ENCODE results near the gene CRAMP1. TPM values are rescaled to one million over a fixed set of nuclear protein-coding genes. Genes with fewer than 3 reads are reported as not detected.

CRAMP1 gene
- total and polyA plus RNA-seq, 12 donors = 4.3 to 19.0 (median 9.9) TPM

DNA sequence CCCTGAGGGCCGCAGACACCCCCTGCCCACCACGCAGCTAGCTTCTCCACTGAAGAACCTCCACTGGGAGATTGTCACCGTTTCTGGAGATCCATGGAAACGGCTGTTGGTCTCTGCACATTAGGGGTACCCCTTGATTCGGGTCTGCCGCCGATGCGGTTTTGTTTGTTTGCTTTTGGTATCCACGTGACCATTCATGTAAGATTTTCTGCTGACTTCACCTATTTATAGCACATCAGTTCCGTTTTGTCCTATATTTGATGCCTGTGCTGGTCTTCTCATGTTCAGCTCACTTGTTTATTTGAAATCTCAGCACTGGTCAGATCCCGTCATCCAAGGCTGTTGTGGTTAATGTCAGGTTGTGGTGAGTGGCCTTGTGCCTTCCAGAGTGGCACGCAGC lies 21.1 kb downstream of the CRAMP1 start:
- TF ChIP-seq POLR2A (IDR thresholded peaks at IDR 0.05) = no peak
- TF ChIP-seq, protein P1, sequence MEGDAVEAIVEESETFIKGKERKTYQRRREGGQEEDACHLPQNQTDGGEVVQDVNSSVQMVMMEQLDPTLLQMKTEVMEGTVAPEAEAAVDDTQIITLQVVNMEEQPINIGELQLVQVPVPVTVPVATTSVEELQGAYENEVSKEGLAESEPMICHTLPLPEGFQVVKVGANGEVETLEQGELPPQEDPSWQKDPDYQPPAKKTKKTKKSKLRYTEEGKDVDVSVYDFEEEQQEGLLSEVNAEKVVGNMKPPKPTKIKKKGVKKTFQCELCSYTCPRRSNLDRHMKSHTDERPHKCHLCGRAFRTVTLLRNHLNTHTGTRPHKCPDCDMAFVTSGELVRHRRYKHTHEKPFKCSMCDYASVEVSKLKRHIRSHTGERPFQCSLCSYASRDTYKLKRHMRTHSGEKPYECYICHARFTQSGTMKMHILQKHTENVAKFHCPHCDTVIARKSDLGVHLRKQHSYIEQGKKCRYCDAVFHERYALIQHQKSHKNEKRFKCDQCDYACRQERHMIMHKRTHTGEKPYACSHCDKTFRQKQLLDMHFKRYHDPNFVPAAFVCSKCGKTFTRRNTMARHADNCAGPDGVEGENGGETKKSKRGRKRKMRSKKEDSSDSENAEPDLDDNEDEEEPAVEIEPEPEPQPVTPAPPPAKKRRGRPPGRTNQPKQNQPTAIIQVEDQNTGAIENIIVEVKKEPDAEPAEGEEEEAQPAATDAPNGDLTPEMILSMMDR (IDR thresholded peaks at IDR 0.05) = no peak
- WGBS, 4 donors = 87 to 88% (median 87%) methylated on average over 12 of the region's 12 CpGs
- H3K27me3 ChIP-seq = no peaks in the 10 kb centered on the region
- no peak overlapping the region for H3K4me3 ChIP-seq
- no peak overlapping the region for H3K27ac ChIP-seq
- no peaks in the 10 kb centered on the region for H3K4me1 ChIP-seq (replicated peaks in 1 of 2)
- H3K36me3 ChIP-seq (replicated peaks in 1 of 2) = peaks cover 0 to 70% of the 10 kb centered on the region in 2 donors
- intact Hi-C loops (cut with DNase I) = no loop called here
- DNase-seq = no peak
- no peaks in the 10 kb centered on the region for H3K9me3 ChIP-seq (replicated peaks in 1 of 3)

DNA sequence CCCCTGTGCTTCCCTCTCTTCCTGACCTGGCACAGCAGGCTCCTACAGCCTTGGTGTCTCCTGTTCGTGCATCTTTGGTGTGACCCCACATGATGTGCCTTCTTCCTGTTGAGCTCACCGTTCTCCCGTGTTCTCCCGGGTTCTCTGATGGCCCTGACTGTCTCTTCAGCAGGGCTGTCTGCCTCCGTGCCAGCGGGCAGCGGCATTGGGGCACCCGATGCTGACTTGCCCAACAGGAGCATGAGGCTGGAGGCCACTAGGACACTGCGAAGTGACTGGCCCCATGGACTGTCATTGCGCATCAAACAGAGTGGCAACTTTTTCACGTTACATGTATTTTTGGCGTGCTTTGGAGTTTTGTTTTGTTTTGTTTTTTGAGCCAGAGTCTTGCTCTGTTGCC lies 22.4 kb downstream of the CRAMP1 start:
- TF ChIP-seq POLR2A (IDR thresholded peaks at IDR 0.05) = no peak
- TF ChIP-seq, protein P1 (IDR thresholded peaks at IDR 0.05) = no peak
- 95 to 97% (median 96%) methylated on average over 11 to 12 of the region's 12 CpGs for WGBS, 4 donors
- intact Hi-C loops (cut with DNase I) = no loop called here
- Histone ChIP-seq H3K4me3 (no peak overlapping the region), H3K9me3 (replicated peaks in 1 of 3) (no peaks in the 10 kb centered on the region), H3K36me3 (replicated peaks in 1 of 2) (peaks cover 0 to 79% of the 10 kb centered on the region in 2 donors), H3K4me1 (replicated peaks in 1 of 2) (no peaks in the 10 kb centered on the region), H3K27ac (no peak overlapping the region), H3K27me3 (no peaks in the 10 kb centered on the region)
- DNase-seq = no peak

DNA sequence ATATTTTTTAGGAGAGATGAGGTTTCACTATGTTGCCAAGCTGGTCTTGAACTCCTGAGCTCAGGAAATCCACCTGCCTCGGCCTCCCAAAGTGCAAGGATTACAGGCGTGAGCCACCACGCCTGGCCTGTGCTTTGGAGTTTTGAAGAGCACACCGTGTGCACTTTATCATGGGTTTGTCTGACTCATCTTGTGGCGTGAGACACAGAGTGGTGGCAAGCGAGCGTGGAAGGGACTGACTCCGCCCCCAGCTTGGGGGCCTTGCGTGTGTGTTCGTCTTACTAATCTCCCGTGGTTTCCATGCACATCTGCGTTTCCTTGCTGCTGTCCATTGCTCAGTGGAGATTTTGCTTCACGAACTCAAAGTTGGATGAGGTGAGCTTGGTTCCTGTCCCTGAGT lies 22.9 kb downstream of the CRAMP1 start:
- no peak overlapping the region for H3K4me3 ChIP-seq

DNA sequence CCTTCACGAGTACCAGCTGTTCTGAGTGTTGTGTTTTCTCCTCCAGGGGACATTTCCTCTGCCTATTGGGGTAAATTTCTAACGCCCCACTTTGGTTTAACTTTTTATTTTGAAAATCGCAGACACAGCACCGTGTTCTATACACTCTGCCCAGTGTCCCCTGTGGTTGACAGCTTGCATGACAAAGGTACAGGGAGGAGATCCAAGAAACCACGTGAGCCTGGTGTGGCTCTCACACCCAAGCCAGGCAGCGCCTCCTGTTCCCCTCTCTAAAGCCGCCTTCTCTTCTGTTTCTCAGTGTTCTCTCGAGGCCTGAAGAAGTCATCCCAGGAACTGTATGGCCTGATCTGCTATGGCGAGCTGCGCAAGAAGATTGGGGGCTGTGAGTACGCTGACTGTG lies 25.4 kb downstream of the CRAMP1 start:
- H3K9me3 ChIP-seq (replicated peaks in 1 of 3) = no peaks in the 10 kb centered on the region
- WGBS, 4 donors = 88 to 94% (median 90%) methylated on average over 11 of the region's 11 CpGs

More for the DNA sequence above, 22.9 kb downstream of the CRAMP1 start:
- intact Hi-C loops (cut with DNase I) = no loop called here
- Histone ChIP-seq H3K9me3 (replicated peaks in 1 of 3) (no peaks in the 10 kb centered on the region), H3K36me3 (replicated peaks in 1 of 2) (peaks cover 0 to 84% of the 10 kb centered on the region in 2 donors), H3K27me3 (no peaks in the 10 kb centered on the region), H3K27ac (no peak overlapping the region), H3K4me1 (replicated peaks in 1 of 2) (no peaks in the 10 kb centered on the region)
- no peak for DNase-seq
- 90 to 94% (median 93%) methylated on average over 13 of the region's 13 CpGs for WGBS, 4 donors
- TF ChIP-seq POLR2A (IDR thresholded peaks at IDR 0.05) = no peak
- TF ChIP-seq, protein P1 (IDR thresholded peaks at IDR 0.05) = no peak

More for the DNA sequence above, 25.4 kb downstream of the CRAMP1 start:
- TF ChIP-seq, protein P1 (IDR thresholded peaks at IDR 0.05) = no peak
- no peak for TF ChIP-seq POLR2A (IDR thresholded peaks at IDR 0.05)
- H3K27ac ChIP-seq = no peak overlapping the region
- H3K4me3 ChIP-seq = no peak overlapping the region
- H3K4me1 ChIP-seq (replicated peaks in 1 of 2) = no peaks in the 10 kb centered on the region
- DNase-seq = no peak
- intact Hi-C loops (cut with DNase I) = no loop called here
- H3K36me3 ChIP-seq (replicated peaks in 1 of 2) = peaks cover 0 to 84% of the 10 kb centered on the region in 2 donors
- H3K27me3 ChIP-seq = no peaks in the 10 kb centered on the region

Measured in adrenal gland (tissue), 12 donors.